ENCODE results near the gene MCU.
"Not testable (repeated sequence)": the region's sequence is repeated elsewhere in the genome, so short reads cannot be mapped to it uniquely, and the experiment has no call there.

MCU gene

DNA sequence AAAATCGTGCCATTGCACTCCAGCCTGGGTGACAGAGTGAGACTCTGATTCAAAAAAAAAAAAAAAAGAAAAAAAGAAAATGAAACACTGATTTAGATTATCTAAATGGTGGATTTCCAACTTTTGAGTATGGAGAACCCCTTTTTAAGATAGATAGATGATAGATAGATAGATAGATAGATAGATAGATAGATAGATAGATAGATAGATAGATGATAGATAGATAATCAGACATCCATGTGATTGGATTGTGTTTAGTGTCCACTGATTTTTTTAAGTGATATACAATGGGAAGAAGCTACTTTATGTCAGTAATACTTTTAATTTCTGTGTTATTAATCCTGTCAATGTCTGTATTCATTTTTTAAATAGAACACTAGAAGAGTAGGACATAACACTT is 207.6 kb downstream of the MCU start:
- Histone ChIP-seq H3K4me3 (ENCODE audit: insufficient read depth in 1 of 2, low read depth in 1 of 2, low read length in 2 of 2) (no peak overlapping the region), H3K14ac (ENCODE audit: low read length in 2 of 2) (no peak overlapping the region), H3K36me3 (ENCODE audit: control insufficient read depth in 1 of 2, insufficient read depth in 2 of 2, low read depth in 1 of 2, low read length in 2 of 2) (no peaks in the 10 kb centered on the region), H2BK12ac (ENCODE audit: low read length in 2 of 2) (no peak overlapping the region), H3K27ac (ENCODE audit: low read length, poor library complexity, severe bottlenecking) (no peak overlapping the region), H3K4ac (ENCODE audit: low read depth in 1 of 2, low read length in 2 of 2) (no peak overlapping the region), H3K9me3 (ENCODE audit: control insufficient read depth, low read length) (no peaks in the 10 kb centered on the region), H2BK15ac (ENCODE audit: low read depth, poor library complexity, severe bottlenecking) (no peak overlapping the region), H3K27me3 (ENCODE audit: control insufficient read depth in 1 of 2, insufficient read depth in 1 of 2, low read length in 2 of 2) (no peaks in the 10 kb centered on the region), H2AFZ (ENCODE audit: low read depth, low read length) (no peak overlapping the region), H2BK5ac (ENCODE audit: low read depth, low read length, poor library complexity, severe bottlenecking) (no peak overlapping the region), H4K8ac (ENCODE audit: low read length) (no peak overlapping the region), H3K4me1 (ENCODE audit: control insufficient read depth, insufficient read depth, low read depth, low read length) (no peaks in the 10 kb centered on the region), H3K23ac (ENCODE audit: low read length in 2 of 2) (no peak overlapping the region), H3K79me1 (replicated peaks; ENCODE audit: low read length, poor library complexity, severe bottlenecking) (no peaks in the 10 kb centered on the region), H3K9ac (ENCODE audit: low read length) (no peak overlapping the region), H3K18ac (ENCODE audit: low read depth in 1 of 2, low read length in 2 of 2) (no peak overlapping the region), H3K4me2 (ENCODE audit: low read length, poor library complexity, severe bottlenecking) (no peak overlapping the region), H4K91ac (ENCODE audit: low read length) (no peak overlapping the region), H2BK120ac (ENCODE audit: low read depth, low read length) (no peak overlapping the region), H2AK5ac (ENCODE audit: low read length, severe bottlenecking) (no peak overlapping the region)
- 100% methylated on average over 1 of the region's 1 CpG for WGBS
- DNase-seq: no peak

- not testable (repeated sequence) for H4K91ac ChIP-seq (ENCODE audit: low read length); H3K9me3 ChIP-seq (ENCODE audit: control insufficient read depth, low read length); H2AK5ac ChIP-seq (ENCODE audit: low read length, severe bottlenecking); H2BK5ac ChIP-seq (ENCODE audit: low read depth, low read length, poor library complexity, severe bottlenecking); H3K36me3 ChIP-seq (ENCODE audit: control insufficient read depth in 1 of 2, insufficient read depth in 2 of 2, low read depth in 1 of 2, low read length in 2 of 2); H3K14ac ChIP-seq (ENCODE audit: low read length in 2 of 2); H2BK120ac ChIP-seq (ENCODE audit: low read depth, low read length); H4K8ac ChIP-seq (ENCODE audit: low read length); H2AFZ ChIP-seq (ENCODE audit: low read depth, low read length); H3K9ac ChIP-seq (ENCODE audit: low read length); H3K27me3 ChIP-seq (ENCODE audit: control insufficient read depth in 1 of 2, insufficient read depth in 1 of 2, low read length in 2 of 2); H3K79me1 ChIP-seq (replicated peaks; ENCODE audit: low read length, poor library complexity, severe bottlenecking); H2BK15ac ChIP-seq (ENCODE audit: low read depth, poor library complexity, severe bottlenecking); H3K18ac ChIP-seq (ENCODE audit: low read depth in 1 of 2, low read length in 2 of 2); H3K23ac ChIP-seq (ENCODE audit: low read length in 2 of 2); H3K4me2 ChIP-seq (ENCODE audit: low read length, poor library complexity, severe bottlenecking); H3K4ac ChIP-seq (ENCODE audit: low read depth in 1 of 2, low read length in 2 of 2); DNase-seq; H2BK12ac ChIP-seq (ENCODE audit: low read length in 2 of 2); H3K27ac ChIP-seq (ENCODE audit: low read length, poor library complexity, severe bottlenecking); H3K4me3 ChIP-seq (ENCODE audit: insufficient read depth in 1 of 2, low read depth in 1 of 2, low read length in 2 of 2); H3K4me1 ChIP-seq (ENCODE audit: control insufficient read depth, insufficient read depth, low read depth, low read length)
- WGBS: 97% methylated on average over 14 of the region's 15 CpGs
These were observed 212.1 kb downstream of the MCU start for GRCh38 chr10:72903941-72904446.

GRCh38 chr10:72904806-72905205 is 212.9 kb downstream of the MCU start:
- Histone ChIP-seq H3K9ac (ENCODE audit: low read length) (no peak overlapping the region), H4K8ac (ENCODE audit: low read length) (no peak overlapping the region), H3K27me3 (ENCODE audit: control insufficient read depth in 1 of 2, insufficient read depth in 1 of 2, low read length in 2 of 2) (no peaks in the 10 kb centered on the region), H2BK120ac (ENCODE audit: low read depth, low read length) (no peak overlapping the region), H3K9me3 (ENCODE audit: control insufficient read depth, low read length) (no peaks in the 10 kb centered on the region), H3K4ac (ENCODE audit: low read depth in 1 of 2, low read length in 2 of 2) (no peak overlapping the region), H2AK5ac (ENCODE audit: low read length, severe bottlenecking) (no peak overlapping the region), H3K4me2 (ENCODE audit: low read length, poor library complexity, severe bottlenecking) (no peak overlapping the region), H3K79me1 (replicated peaks; ENCODE audit: low read length, poor library complexity, severe bottlenecking) (no peaks in the 10 kb centered on the region), H3K14ac (ENCODE audit: low read length in 2 of 2) (no peak overlapping the region), H3K4me3 (ENCODE audit: insufficient read depth in 1 of 2, low read depth in 1 of 2, low read length in 2 of 2) (no peak overlapping the region), H4K91ac (ENCODE audit: low read length) (no peak overlapping the region), H3K18ac (ENCODE audit: low read depth in 1 of 2, low read length in 2 of 2) (no peak overlapping the region), H2BK15ac (ENCODE audit: low read depth, poor library complexity, severe bottlenecking) (no peak overlapping the region), H3K27ac (ENCODE audit: low read length, poor library complexity, severe bottlenecking) (no peak overlapping the region), H2BK5ac (ENCODE audit: low read depth, low read length, poor library complexity, severe bottlenecking) (no peak overlapping the region), H3K23ac (ENCODE audit: low read length in 2 of 2) (no peak overlapping the region), H2AFZ (ENCODE audit: low read depth, low read length) (no peak overlapping the region), H2BK12ac (ENCODE audit: low read length in 2 of 2) (no peak overlapping the region), H3K36me3 (ENCODE audit: control insufficient read depth in 1 of 2, insufficient read depth in 2 of 2, low read depth in 1 of 2, low read length in 2 of 2) (no peaks in the 10 kb centered on the region), H3K4me1 (ENCODE audit: control insufficient read depth, insufficient read depth, low read depth, low read length) (no peaks in the 10 kb centered on the region)
- WGBS: 85% methylated on average over 3 of the region's 3 CpGs
- DNase-seq: no peak

DNA sequence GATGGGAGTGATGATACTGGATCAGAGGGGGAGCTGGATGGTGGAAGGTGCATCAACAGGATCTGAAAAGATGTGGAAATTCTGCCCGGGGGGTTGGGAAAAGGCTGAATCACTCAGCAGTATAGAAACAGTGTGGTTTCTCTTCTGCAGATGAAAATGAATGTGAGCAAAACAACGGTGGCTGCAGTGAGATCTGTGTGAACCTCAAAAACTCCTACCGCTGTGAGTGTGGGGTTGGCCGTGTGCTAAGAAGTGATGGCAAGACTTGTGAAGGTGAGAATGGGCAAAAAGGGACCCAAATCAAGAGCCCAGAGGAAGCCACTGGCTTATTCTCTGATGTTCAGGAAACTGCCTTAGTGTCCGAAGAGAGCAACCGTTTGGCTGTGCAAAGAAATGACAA is 214.5 kb downstream of the MCU start:
- no peak for DNase-seq
- Histone ChIP-seq H3K9me3 (ENCODE audit: control insufficient read depth, low read length) (no peaks in the 10 kb centered on the region), H3K36me3 (ENCODE audit: control insufficient read depth in 1 of 2, insufficient read depth in 2 of 2, low read depth in 1 of 2, low read length in 2 of 2) (no peaks in the 10 kb centered on the region), H2BK12ac (ENCODE audit: low read length in 2 of 2) (no peak overlapping the region), H3K79me1 (replicated peaks; ENCODE audit: low read length, poor library complexity, severe bottlenecking) (no peaks in the 10 kb centered on the region), H3K4me2 (ENCODE audit: low read length, poor library complexity, severe bottlenecking) (no peak overlapping the region), H4K8ac (ENCODE audit: low read length) (no peak overlapping the region), H3K4ac (ENCODE audit: low read depth in 1 of 2, low read length in 2 of 2) (no peak overlapping the region), H2BK15ac (ENCODE audit: low read depth, poor library complexity, severe bottlenecking) (no peak overlapping the region), H3K4me1 (ENCODE audit: control insufficient read depth, insufficient read depth, low read depth, low read length) (no peaks in the 10 kb centered on the region), H4K91ac (ENCODE audit: low read length) (no peak overlapping the region), H3K27ac (ENCODE audit: low read length, poor library complexity, severe bottlenecking) (no peak overlapping the region), H2BK120ac (ENCODE audit: low read depth, low read length) (no peak overlapping the region), H2AFZ (ENCODE audit: low read depth, low read length) (no peak overlapping the region), H3K18ac (ENCODE audit: low read depth in 1 of 2, low read length in 2 of 2) (no peak overlapping the region), H3K4me3 (ENCODE audit: insufficient read depth in 1 of 2, low read depth in 1 of 2, low read length in 2 of 2) (no peak overlapping the region), H3K9ac (ENCODE audit: low read length) (no peak overlapping the region), H2AK5ac (ENCODE audit: low read length, severe bottlenecking) (no peak overlapping the region), H3K23ac (ENCODE audit: low read length in 2 of 2) (no peak overlapping the region), H2BK5ac (ENCODE audit: low read depth, low read length, poor library complexity, severe bottlenecking) (no peak overlapping the region), H3K14ac (ENCODE audit: low read length in 2 of 2) (no peak overlapping the region), H3K27me3 (ENCODE audit: control insufficient read depth in 1 of 2, insufficient read depth in 1 of 2, low read length in 2 of 2) (no peaks in the 10 kb centered on the region)
- WGBS: 96% methylated on average over 6 of the region's 6 CpGs

Measured in mesenchymal stem cell (in vitro differentiated cells and primary cell).